Erythroblast (primary cell): ENCODE results near the gene FBXW4.

Experiments
- GATA1 ChIP-seq: IDR thresholded peaks from 2 replicates; pipeline ENCODE4 v1.6.1; 2011; ENCODE audit warnings: low read depth, mild to moderate bottlenecking, control low read depth, low read length, moderate library complexity
- POLR2A ChIP-seq: IDR thresholded peaks from 2 replicates; pipeline ENCODE4 v1.6.1; 2011; ENCODE audit warnings: mild to moderate bottlenecking, low read length

GRCh38 chr10:101676565-101676964 is 18.4 kb downstream of the FBXW4 start:
- TF ChIP-seq POLR2A = no peak
- TF ChIP-seq GATA1 = no peak
